ENCODE data around the gene CCDC78.

DNA sequence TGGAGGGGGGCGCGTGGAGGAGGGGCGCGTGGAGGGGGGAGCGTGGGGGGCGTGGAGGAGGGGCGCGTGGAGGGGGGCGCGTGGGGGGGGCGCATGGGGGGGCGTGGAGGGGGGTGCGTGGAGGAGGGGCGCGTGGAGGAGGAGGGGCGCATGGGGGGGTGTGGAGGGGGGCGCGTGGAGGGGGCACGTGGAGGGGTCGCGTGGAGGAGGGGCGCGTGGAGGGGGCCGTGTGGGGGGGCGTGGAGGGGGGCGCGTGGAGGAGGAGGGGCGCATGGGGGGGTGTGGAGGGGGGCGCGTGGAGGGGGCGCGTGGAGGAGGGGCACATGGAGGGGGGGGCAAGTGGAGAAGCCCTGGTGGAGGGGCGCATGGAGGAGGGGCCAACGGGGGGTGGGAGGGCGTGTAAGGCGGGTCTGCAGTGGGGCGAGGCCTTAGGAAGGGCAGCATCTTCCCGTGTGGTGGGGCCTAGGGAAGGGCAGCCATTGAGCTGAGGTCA, 41.5 kb upstream of the CCDC78 start:
- TF ChIP-seq, protein P1, sequence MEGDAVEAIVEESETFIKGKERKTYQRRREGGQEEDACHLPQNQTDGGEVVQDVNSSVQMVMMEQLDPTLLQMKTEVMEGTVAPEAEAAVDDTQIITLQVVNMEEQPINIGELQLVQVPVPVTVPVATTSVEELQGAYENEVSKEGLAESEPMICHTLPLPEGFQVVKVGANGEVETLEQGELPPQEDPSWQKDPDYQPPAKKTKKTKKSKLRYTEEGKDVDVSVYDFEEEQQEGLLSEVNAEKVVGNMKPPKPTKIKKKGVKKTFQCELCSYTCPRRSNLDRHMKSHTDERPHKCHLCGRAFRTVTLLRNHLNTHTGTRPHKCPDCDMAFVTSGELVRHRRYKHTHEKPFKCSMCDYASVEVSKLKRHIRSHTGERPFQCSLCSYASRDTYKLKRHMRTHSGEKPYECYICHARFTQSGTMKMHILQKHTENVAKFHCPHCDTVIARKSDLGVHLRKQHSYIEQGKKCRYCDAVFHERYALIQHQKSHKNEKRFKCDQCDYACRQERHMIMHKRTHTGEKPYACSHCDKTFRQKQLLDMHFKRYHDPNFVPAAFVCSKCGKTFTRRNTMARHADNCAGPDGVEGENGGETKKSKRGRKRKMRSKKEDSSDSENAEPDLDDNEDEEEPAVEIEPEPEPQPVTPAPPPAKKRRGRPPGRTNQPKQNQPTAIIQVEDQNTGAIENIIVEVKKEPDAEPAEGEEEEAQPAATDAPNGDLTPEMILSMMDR (optimal IDR thresholded peaks at IDR 0.05 in 1 of 3, IDR thresholded peaks at IDR 0.05 in 1 of 3, conservative IDR thresholded peaks at IDR 0.05 in 1 of 3; ENCODE audit: extremely low read depth in 1 of 3, insufficient read depth in 2 of 3, low read length in 3 of 3): no peak
- no peak for TF ChIP-seq EZH2 (IDR thresholded peaks at IDR 0.05; ENCODE audit: low read length)
